GM03348 (cell line): ENCODE measurements around the gene DNAAF9.
A peak's percentile ranks its signal among the peaks of the same experiment; 100 is the strongest.
"Not testable (repeated sequence)": the region's sequence is repeated elsewhere in the genome, so short reads cannot be mapped to it uniquely, and the experiment has no call there.

ENCODE experiments used
- DNase-seq: peaks from one replicate; pipeline ENCODE4 v3.0.0; 2012; ENCODE audit warnings: low spot score

The DNAAF9 gene

GRCh38 chr20:3407040-3407770, at the start of gene DNAAF9:
Gene DNAAF9, minus strand, starts transcription at chr20:3407669. Its CDS starts 112 bp downstream, at chr20:3407557.
- peak; percentile 86 for DNase-seq

GRCh38 chr20:3456648-3457047, 49.2 kb upstream of the DNAAF9 start:
- DNase-seq = no peak

GRCh38 chr20:3454831-3455230, 47.4 kb upstream of the DNAAF9 start:
- no peak for DNase-seq

GRCh38 chr20:3452690-3453089, 45.2 kb upstream of the DNAAF9 start:
- no peak for DNase-seq

GRCh38 chr20:3452136-3452535, 44.7 kb upstream of the DNAAF9 start:
- no peak for DNase-seq

GRCh38 chr20:3449319-3449718, 41.9 kb upstream of the DNAAF9 start:
- DNase-seq = no peak

GRCh38 chr20:3447321-3447720, 39.9 kb upstream of the DNAAF9 start:
- no peak for DNase-seq

- DNase-seq = no peak
Observed at GRCh38 chr20:3446779-3447178, 39.3 kb upstream of the DNAAF9 start.

- no peak for DNase-seq
Observed at GRCh38 chr20:3436864-3437574, 29.6 kb upstream of the DNAAF9 start.

- no peak for DNase-seq
Observed at GRCh38 chr20:3434232-3434631, 26.8 kb upstream of the DNAAF9 start.

GRCh38 chr20:3433744-3434143, 26.3 kb upstream of the DNAAF9 start:
- DNase-seq = no peak

- no peak for DNase-seq
Observed at GRCh38 chr20:3432844-3433243, 25.4 kb upstream of the DNAAF9 start.

GRCh38 chr20:3431109-3431508, 23.6 kb upstream of the DNAAF9 start:
- DNase-seq = no peak

GRCh38 chr20:3430376-3431069, 23.1 kb upstream of the DNAAF9 start:
- no peak for DNase-seq

- not testable (repeated sequence) for DNase-seq
Observed at GRCh38 chr20:3426766-3427165, 19.3 kb upstream of the DNAAF9 start.

- no peak for DNase-seq
Observed at GRCh38 chr20:3423126-3423525, 15.7 kb upstream of the DNAAF9 start.

GRCh38 chr20:3421985-3422384, 14.5 kb upstream of the DNAAF9 start:
- no peak for DNase-seq

- DNase-seq = peak; percentile 36
Observed at GRCh38 chr20:3420211-3420707, 12.8 kb upstream of the DNAAF9 start.

GRCh38 chr20:3418161-3418560, 10.7 kb upstream of the DNAAF9 start:
- DNase-seq = not testable (repeated sequence)

GRCh38 chr20:3414122-3414521, 6.7 kb upstream of the DNAAF9 start:
- DNase-seq = no peak

- DNase-seq = no peak
Observed at GRCh38 chr20:3413393-3413889, 6.0 kb upstream of the DNAAF9 start.

- no peak for DNase-seq
Observed at GRCh38 chr20:3412600-3413392, 5.3 kb upstream of the DNAAF9 start.
